Testis (tissue), 3 donors: ENCODE data around the gene DNAJC5. TPM values are rescaled to one million over a fixed set of nuclear protein-coding genes. Genes with fewer than 3 reads are reported as not detected.
A peak's percentile ranks its signal among the peaks of the same experiment; 100 is the strongest.
"Not testable (repeated sequence)": the region's sequence is repeated elsewhere in the genome, so short reads cannot be mapped to it uniquely, and the experiment has no call there.

Experiments
- DNase-seq: peaks from one replicate; pipeline ENCODE4 v3.0.0-alpha.2; 2019
- H3K27ac ChIP-seq, 2 donors: fragments of 200-600 bp; sonication (generic); one replicate each; pipeline ENCODE4 v1.5.1; 2019
- H3K27me3 ChIP-seq: fragments of 200-600 bp; sonication (generic); one replicate; pipeline ENCODE4 v1.5.1; 2019
- H3K36me3 ChIP-seq: fragments of 200-600 bp; sonication (generic); one replicate; pipeline ENCODE4 v1.5.1; 2017; ENCODE audit warnings: low read depth; ENCODE audit errors: missing control alignments
- H3K4me1 ChIP-seq: fragments of 200-600 bp; sonication (generic); one replicate; pipeline ENCODE4 v1.5.1; 2019
- H3K4me3 ChIP-seq, 2 donors: fragments of 200-600 bp; sonication (generic); one replicate each; pipeline ENCODE4 v1.5.1; 2017 to 2019
- H3K9me3 ChIP-seq: fragments of 200-600 bp; sonication (generic); one replicate; pipeline ENCODE4 v1.5.1; 2017
- CTCF ChIP-seq, 3 experiments: fragments of 450-650 bp in 2 of 3; fragments of 200-600 bp in 1 of 3; sonication (generic) in 1 of 3; IDR thresholded peaks; one replicate each; pipeline ENCODE4 v1.5.1; 2016 to 2019; ENCODE audit warnings: antibody characterized with exemption in 3 of 3, mild to moderate bottlenecking in 2 of 3, moderate library complexity in 1 of 3
- POLR2A ChIP-seq: fragments of 450-650 bp; IDR thresholded peaks from one replicate; pipeline ENCODE4 v1.6.1; 2017; ENCODE audit warnings: antibody characterized with exemption, mild to moderate bottlenecking, moderate library complexity
- WGBS, 2 donors: methylation state at CpG; one replicate each; pipeline ENCODE4 v1.1.5; 2018; 5-methylcytosine and 5-hydroxymethylcytosine counted together
- intact Hi-C: fragments of 100-400 bp; cut with DNase I; formaldehyde crosslinking; loops from one replicate; pipeline ENCODE4 v1.15.1; 2023; ENCODE audit warnings: low total_unique reads
- polyA plus RNA-seq: library from polyadenylated mRNA; stranded (reverse); fragments of 350-450 nt; fragmentation: Illumina TruSeq; extraction: RNeasy Lipid Tissue Mini Kit (QIAGEN cat#74804); gene quantifications from one replicate; pipeline ENCODE4 v1.2.3, GENCODE V29; 2014; ENCODE audit warnings: low read depth, low replicate concordance; ENCODE audit not compliant: insufficient read depth
- total RNA-seq, 2 donors: library from RNA; depleted of rRNA; stranded (reverse); fragments of >200 nt; gene quantifications; one replicate each; pipeline ENCODE4 v1.2.3, GENCODE V29; 2016

DNAJC5 gene
- total and polyA plus RNA-seq, 3 donors from 2014 or later, result 35.6 to 64.8 (median 58.2) TPM

- Histone ChIP-seq H3K27ac (peak overlapping the region; percentile 68 to 76), H3K36me3 (no peaks in the 10 kb centered on the region), H3K27me3 (no peaks in the 10 kb centered on the region), H3K9me3 (no peaks in the 10 kb centered on the region), H3K4me1 (peaks cover 32% of the 10 kb centered on the region), H3K4me3 (no peak overlapping the region)
- no peak for DNase-seq
- intact Hi-C loops, result no loop called here
- 65 to 75% methylated on average over 19 to 28 of the region's 28 CpGs for WGBS, 2 donors
- TF ChIP-seq CTCF (IDR thresholded peaks at IDR 0.05) (no peak), POLR2A (no peak)
Observed at GRCh38 chr20:63848003-63848911, 46.7 kb upstream of the DNAJC5 start.

- no peak overlapping the region for H3K27ac ChIP-seq
- WGBS, 2 donors, result 77 to 86% methylated on average over 25 to 27 of the region's 27 CpGs
- H3K9me3 ChIP-seq, result no peaks in the 10 kb centered on the region
- H3K4me3 ChIP-seq, result no peak overlapping the region
- H3K27me3 ChIP-seq, result no peaks in the 10 kb centered on the region
- intact Hi-C loops, result no loop called here
- TF ChIP-seq POLR2A (no peak), CTCF (IDR thresholded peaks at IDR 0.05) (no peak)
- DNase-seq, result no peak
- no peaks in the 10 kb centered on the region for H3K36me3 ChIP-seq
- H3K4me1 ChIP-seq, result peaks cover 52% of the 10 kb centered on the region
Observed at GRCh38 chr20:63850689-63851547, 44.0 kb upstream of the DNAJC5 start.

GRCh38 chr20:63851548-63851943 is 43.4 kb upstream of the DNAJC5 start:
- H3K27me3 ChIP-seq, H3K9me3 ChIP-seq, DNase-seq, intact Hi-C loops, H3K4me3 ChIP-seq, H3K27ac ChIP-seq, H3K36me3 ChIP-seq: not testable (repeated sequence)
- WGBS, 2 donors, result 72 to 91% methylated on average over 14 of the region's 14 CpGs
- peaks cover 52% of the 10 kb centered on the region for H3K4me1 ChIP-seq

GRCh38 chr20:63853733-63854068 is 41.2 kb upstream of the DNAJC5 start:
- Histone ChIP-seq H3K4me1 (peaks cover 53% of the 10 kb centered on the region), H3K27ac (peak overlapping the region; percentile 77 to 82)
- WGBS, 2 donors, result 59 to 62% methylated on average over 4 of the region's 4 CpGs
- H3K27me3 ChIP-seq, DNase-seq, intact Hi-C loops, H3K36me3 ChIP-seq, H3K4me3 ChIP-seq, H3K9me3 ChIP-seq: not testable (repeated sequence)

GRCh38 chr20:63854069-63854765 is 40.7 kb upstream of the DNAJC5 start:
- intact Hi-C loops, result no loop called here
- no peaks in the 10 kb centered on the region for H3K36me3 ChIP-seq
- DNase-seq, result no peak
- peak overlapping the region; percentile 77 to 82 for H3K27ac ChIP-seq
- no peaks in the 10 kb centered on the region for H3K9me3 ChIP-seq
- TF ChIP-seq POLR2A (no peak), CTCF (IDR thresholded peaks at IDR 0.05) (no peak)
- no peaks in the 10 kb centered on the region for H3K27me3 ChIP-seq
- WGBS, 2 donors, result 22 to 37% methylated on average over 3 to 16 of the region's 17 CpGs
- peaks cover 58% of the 10 kb centered on the region for H3K4me1 ChIP-seq
- no peak overlapping the region for H3K4me3 ChIP-seq
